NCI-H748 (cell line): Measurements from ENCODE around the gene MGAT3.

Source experiments
- DNase-seq: peaks from one replicate; lab custom pipeline; 2025; ENCODE audit not compliant: unreplicated experiment; lab: John Stamatoyannopoulos, UW

Gene MGAT3

GRCh38 chr22:39449708-39450107, 7.1 kb upstream of the MGAT3 start:
- DNase-seq: no peak

GRCh38 chr22:39450258-39450955, 6.4 kb upstream of the MGAT3 start:
- DNase-seq: no peak

GRCh38 chr22:39452740-39453040, 4.1 kb upstream of the MGAT3 start:
- no peak for DNase-seq

DNA sequence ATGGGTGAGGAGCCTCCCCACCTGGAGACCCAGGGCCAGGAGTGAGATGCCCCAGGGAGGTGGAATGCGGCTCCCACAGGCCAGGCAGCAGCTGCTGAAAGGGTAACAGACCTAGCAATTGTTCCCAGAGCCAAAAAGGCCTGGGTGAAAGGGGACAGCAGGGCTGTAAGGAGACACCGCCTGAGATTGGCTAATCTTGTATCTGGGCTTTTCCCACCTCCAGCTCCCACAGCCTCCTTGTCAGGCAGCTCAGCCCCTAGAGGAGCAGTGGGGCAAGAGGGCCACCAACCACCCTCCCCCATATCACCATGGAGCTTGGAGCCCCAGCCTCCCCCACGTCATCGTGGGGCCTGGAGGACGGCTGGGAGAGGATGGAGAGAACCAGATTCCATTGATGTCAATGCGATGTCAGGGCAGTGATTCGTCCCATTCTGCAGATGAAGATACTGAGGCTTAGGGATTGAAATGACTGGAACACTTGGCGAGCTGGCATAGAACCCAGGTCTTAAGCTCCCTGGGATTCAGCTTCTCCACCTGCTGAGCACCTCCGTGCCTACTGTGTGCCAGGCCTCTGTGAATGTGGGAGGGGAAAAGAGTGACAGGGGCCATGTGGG, 2.9 kb upstream of the MGAT3 start:
- DNase-seq: no peak

- DNase-seq: no peak
Measured at GRCh38 chr22:39454385-39454871, 2.4 kb upstream of the MGAT3 start.

GRCh38 chr22:39457198-39457555, 365 bp downstream of the MGAT3 start:
- DNase-seq: peak; percentile 16

GRCh38 chr22:39457556-39458443, 988 bp downstream of the MGAT3 start:
- peak; percentile 16 for DNase-seq

- no peak for DNase-seq
Measured at GRCh38 chr22:39458444-39459083, 1.8 kb downstream of the MGAT3 start.

DNA sequence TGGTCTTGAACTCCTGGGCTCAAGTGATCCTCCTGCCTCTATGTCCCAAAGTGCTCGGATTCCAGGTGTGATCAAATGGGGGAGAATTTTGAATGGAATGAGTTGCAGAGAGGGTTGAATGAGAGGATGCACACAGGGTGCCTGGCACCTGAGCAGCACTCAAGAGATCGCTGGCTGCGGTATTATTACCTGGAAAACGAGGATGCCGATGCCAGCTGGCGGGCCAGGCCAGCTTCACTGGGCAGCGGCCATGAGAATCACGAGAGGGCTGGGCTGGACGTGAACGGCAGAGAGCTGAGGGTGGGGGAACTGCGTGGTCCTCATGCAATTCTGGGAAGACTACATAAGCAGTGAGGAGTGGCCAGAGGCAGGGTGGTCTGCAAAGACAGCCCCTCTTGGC, 2.9 kb downstream of the MGAT3 start:
- DNase-seq: no peak

GRCh38 chr22:39462443-39463221, 5.8 kb downstream of the MGAT3 start:
- no peak for DNase-seq

DNA sequence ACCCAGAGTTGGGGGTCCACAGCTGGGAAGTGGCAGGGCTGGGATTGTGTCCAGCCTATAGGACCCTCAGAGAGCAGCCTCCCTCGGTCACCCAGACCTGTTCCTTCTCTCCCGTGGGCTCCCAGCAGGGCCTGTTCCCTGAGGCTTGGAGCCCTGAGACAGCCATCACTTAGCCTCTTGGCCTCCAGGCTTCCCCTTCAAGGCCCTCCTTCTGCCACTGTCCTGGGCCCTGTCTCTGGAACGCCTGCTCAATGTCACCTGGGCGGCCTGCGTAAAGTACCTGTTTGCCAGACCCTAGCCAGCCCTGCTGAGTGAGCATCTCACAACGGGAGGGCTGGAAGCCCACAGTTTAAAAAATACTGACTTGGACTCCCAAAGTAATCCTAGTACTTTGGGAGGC, 6.5 kb downstream of the MGAT3 start:
- no peak for DNase-seq

GRCh38 chr22:39463931-39464390, 7.1 kb downstream of the MGAT3 start:
- no peak for DNase-seq

DNA sequence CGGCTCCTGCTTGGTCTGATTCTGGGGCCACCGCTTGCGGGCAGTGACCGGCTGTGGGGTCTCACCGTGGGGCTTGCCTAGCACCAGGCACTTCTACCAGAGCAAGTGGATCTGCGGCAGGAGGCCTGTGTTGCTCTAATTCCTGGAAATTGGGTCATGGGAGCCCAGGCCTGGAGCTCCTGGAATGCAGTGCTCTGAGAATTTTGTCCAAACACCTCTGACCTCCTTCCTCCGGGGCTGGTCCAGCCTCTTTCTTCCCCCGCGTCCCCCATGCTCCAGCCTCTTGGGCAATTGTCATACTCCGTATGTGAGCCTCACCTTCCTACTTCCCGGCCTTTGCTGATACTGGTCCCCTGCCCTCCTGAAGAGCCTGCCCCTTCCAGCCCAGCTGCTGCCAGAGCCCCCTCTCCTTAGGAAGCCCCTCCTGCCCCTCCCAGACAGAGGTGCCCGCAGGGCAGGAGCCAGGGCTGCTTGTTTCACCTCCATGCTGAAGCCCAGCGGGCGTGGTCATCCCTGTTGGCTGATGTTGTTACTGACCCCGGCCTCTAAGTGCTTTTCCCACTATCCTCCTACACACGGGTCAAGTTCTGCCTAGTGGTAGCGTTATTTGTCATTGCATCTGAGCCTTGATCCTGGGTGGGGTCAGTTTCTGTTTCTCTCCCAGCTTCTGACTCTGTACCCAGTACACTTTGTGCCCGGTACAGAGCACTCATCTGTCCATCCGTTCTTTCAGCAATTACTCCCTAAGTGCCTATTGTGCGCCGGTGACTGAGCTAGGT, 9.6 kb downstream of the MGAT3 start:
- no peak for DNase-seq

DNA sequence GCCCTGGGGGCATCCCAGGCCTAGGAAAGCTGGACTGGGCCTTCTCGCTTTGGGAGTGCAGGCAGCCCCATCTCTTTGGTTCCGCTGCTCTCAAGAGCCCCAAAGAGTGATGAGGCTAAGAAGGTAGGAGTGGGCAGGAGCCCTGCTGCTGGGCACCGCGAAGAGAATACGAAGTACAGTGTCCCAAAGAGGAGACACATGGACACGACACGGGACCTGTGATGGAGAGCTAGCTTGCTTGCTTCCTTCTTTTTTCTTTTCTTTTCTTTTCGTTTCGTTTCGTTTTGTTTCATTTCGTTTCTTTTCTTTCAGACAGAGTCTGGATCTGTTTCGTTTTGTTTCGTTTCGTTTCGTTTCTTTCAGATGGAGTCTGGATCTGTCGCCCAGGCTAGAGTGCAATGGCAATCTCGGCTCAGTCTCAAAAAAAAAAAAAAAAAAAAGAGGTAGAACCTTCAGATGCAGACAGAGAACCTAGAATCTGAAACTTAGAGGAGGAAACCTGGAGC, 10.6 kb downstream of the MGAT3 start:
- DNase-seq: no peak

DNA sequence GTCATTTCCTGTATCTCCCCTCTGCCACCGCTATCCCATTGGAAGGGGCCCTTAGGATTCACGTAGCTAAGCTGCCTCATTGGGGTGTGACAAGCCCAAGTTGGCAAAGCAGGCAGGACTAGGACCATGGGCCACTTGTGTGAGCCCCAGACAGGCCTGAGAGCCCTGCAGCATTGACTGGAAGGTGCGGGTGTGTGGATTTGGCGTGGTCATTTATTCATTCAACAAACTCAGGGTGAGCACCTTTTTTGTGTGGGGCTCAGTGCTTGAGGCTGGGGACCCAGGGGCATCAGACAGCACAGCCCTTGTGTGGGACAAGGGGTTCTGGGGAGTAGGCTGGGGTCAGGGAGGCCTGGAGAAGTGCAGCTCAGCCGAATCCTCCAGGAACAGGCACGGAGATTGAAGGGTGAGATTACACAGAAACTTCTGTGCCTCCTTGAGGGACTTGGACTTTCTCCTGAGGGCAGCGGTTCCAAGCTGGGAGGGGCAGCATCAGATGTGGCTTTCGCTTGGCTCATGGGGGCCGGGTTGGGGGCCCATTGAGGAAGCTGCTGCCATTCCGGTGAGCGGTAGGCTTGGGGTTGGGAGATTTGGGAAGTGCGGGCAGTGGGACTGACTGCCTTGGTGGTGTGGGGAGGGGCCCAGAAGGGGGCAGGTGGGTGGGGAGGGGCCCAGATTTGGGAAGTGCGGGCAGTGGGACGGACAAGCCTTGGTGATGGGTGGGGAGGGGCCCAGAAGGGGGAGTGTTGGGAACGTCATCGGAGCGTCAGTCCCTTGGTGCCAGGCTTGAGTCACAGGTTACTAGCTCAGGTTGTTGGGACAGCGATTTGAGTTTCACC, 11.9 kb downstream of the MGAT3 start:
- DNase-seq: no peak

- no peak for DNase-seq
Measured at GRCh38 chr22:39469326-39469680, 12.5 kb downstream of the MGAT3 start.

DNA sequence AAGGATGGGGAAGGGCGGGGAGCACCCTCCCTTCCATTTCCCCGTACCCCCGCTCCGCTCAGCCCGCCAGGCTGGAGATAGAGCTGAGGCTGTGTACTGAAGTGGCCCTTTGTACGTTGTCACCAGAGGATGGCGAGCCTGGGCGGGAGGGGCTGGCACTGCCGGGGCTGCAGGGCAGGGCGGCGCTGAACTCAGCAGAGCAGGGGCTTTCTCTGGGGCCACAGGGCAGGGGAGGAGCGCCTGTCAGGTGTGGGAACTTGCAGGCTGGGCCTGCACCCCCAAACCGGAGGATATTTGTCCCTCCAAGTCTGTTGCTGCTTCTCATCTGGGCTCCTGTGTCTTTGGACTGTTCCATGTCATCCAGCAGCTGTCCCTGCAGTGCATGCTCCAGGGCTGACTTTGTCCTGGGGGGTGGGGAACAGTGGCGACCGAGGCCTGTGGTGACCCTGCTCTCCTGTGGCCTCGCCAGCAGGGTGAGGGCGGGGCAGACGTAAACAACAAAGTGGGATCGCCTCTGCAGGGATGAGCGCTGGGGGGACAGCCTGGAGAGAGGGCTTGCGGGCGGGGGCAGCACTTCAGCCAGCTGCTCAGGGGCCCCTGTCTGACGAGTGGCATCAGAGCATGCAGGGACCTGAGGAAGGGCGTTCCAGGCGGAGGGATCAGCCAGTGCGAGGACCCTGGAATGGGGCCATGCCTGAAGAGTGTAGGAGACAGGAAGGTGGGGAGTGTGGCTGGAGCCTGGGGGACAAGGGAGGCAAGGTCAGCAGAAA, 13.1 kb downstream of the MGAT3 start:
- no peak for DNase-seq
